ENCODE data around the gene PRPS1.

GRCh38 chrX:107675365-107675654 is 47.0 kb downstream of the PRPS1 start:
- TF ChIP-seq CTCF (conservative IDR thresholded peaks at IDR 0.05; ENCODE audit: low read depth, low read length) (no peak), EZH2 (IDR thresholded peaks at IDR 0.05; ENCODE audit: borderline replicate concordance, low read depth, low read length, poor library complexity, severe bottlenecking) (no peak)

Data from A673 (cell line).